Measurements from ENCODE around the gene GPBAR1. TPM values are rescaled to one million over a fixed set of nuclear protein-coding genes. Genes with fewer than 3 reads are reported as not detected.

The GPBAR1 gene
- total RNA-seq, 2 donors from 2014 or later = 3.1 to 90.3 TPM

- Histone ChIP-seq H3K27me3 (no peaks in the 10 kb centered on the region), H3K27ac (no peak overlapping the region), H3K9me3 (no peaks in the 10 kb centered on the region), H3K4me1 (no peaks in the 10 kb centered on the region), H3K36me3 (replicated peaks in 1 of 2; ENCODE audit: insufficient read depth in 1 of 2, low read depth in 2 of 2) (peaks cover 0 to 52% of the 10 kb centered on the region in 2 donors), H3K4me3 (no peak overlapping the region)
- intact Hi-C loops (cut with DNase I) = no loop called here
- TF ChIP-seq POLR2A (IDR thresholded peaks at IDR 0.05) = no peak
- TF ChIP-seq, protein P1, sequence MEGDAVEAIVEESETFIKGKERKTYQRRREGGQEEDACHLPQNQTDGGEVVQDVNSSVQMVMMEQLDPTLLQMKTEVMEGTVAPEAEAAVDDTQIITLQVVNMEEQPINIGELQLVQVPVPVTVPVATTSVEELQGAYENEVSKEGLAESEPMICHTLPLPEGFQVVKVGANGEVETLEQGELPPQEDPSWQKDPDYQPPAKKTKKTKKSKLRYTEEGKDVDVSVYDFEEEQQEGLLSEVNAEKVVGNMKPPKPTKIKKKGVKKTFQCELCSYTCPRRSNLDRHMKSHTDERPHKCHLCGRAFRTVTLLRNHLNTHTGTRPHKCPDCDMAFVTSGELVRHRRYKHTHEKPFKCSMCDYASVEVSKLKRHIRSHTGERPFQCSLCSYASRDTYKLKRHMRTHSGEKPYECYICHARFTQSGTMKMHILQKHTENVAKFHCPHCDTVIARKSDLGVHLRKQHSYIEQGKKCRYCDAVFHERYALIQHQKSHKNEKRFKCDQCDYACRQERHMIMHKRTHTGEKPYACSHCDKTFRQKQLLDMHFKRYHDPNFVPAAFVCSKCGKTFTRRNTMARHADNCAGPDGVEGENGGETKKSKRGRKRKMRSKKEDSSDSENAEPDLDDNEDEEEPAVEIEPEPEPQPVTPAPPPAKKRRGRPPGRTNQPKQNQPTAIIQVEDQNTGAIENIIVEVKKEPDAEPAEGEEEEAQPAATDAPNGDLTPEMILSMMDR (IDR thresholded peaks at IDR 0.05) = no peak
- DNase-seq (no peak), ATAC-seq (no peak)
- WGBS, 2 donors = 88 to 96% methylated on average over 13 of the region's 13 CpGs
Observed at GRCh38 chr2:218249691-218250090, 11.1 kb upstream of the GPBAR1 start.

DNA sequence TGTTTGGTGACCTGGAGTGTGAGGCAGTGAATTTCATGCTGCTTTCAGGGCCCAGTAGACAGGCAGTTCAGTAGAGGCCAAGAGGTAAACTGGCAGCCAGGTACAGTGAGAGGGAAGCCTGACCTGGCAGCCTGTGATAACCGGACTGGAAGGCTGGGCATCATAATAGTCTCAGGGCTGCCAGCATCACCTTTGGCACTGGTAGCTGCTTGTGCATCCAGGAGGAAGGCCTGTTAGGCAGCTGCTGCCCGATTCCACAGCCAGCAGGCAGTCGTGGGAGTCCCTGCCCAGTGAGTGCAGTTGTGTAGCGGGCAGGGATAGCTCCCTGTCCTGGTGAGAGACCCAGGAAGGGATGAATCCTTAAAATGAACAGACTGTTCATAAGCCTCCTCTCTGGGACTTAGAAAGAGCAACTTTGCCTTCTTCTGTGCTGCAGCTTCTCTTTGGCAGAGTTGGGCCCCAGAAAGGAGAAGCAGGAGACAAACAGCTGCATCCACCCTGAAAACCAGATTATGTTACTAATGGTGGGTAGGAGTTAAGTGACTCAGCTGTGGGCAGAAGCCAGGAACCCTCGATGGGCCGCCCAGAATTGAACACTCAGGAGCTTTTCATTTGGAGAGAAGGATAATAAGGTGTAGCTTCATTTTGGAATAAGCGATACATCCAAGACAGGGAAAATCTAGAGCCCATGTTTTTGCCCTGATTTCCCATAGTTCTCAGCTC is 8.1 kb upstream of the GPBAR1 start:
- no peaks in the 10 kb centered on the region for H3K9me3 ChIP-seq
- peaks cover 6% of the 10 kb centered on the region for H3K4me1 ChIP-seq
- H3K27me3 ChIP-seq = no peaks in the 10 kb centered on the region
- ATAC-seq = no peak
- peaks cover 0 to 44% of the 10 kb centered on the region in 2 donors for H3K36me3 ChIP-seq (replicated peaks in 1 of 2; ENCODE audit: insufficient read depth in 1 of 2, low read depth in 2 of 2)
- DNase-seq = no peak
- 75% methylated on average over 6 to 7 of the region's 7 CpGs for WGBS, 2 donors
- no peak overlapping the region for H3K4me3 ChIP-seq
- H3K27ac ChIP-seq = no peak overlapping the region
- no peak for TF ChIP-seq POLR2A (IDR thresholded peaks at IDR 0.05)
- TF ChIP-seq, protein P1 (IDR thresholded peaks at IDR 0.05) = no peak
- intact Hi-C loops (cut with DNase I) = no loop called here

GRCh38 chr2:218253232-218253625 is 7.6 kb upstream of the GPBAR1 start:
- intact Hi-C loops (cut with DNase I) = no loop called here
- ATAC-seq = no peak
- Histone ChIP-seq H3K36me3 (replicated peaks in 1 of 2; ENCODE audit: insufficient read depth in 1 of 2, low read depth in 2 of 2) (peaks cover 0 to 40% of the 10 kb centered on the region in 2 donors), H3K27ac (no peak overlapping the region), H3K4me1 (peaks cover 6% of the 10 kb centered on the region), H3K4me3 (no peak overlapping the region), H3K27me3 (no peaks in the 10 kb centered on the region), H3K9me3 (no peaks in the 10 kb centered on the region)
- 54 to 70% methylated on average over 5 of the region's 5 CpGs for WGBS, 2 donors
- DNase-seq = no peak
- TF ChIP-seq, protein P1 (IDR thresholded peaks at IDR 0.05) = no peak
- no peak for TF ChIP-seq POLR2A (IDR thresholded peaks at IDR 0.05)

DNA sequence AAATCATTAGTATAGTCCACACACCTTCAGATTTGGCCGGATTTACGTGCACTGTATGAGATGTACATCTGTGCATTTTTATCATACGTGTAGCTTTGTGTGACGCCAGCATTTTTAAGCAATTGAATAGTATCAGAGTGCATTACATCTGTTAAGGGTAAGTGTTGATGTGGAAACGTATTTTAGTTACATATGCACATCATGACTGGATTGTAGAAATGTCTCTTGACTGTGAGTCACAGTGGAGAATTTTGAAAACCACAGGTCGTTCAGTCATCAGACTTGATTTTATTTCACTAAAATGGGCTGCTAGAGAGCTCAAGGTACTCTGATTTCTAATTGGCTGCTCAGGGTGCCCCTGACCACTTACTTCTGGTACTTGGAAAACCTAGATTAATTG is 5.4 kb upstream of the GPBAR1 start:
- no peak for DNase-seq
- Histone ChIP-seq H3K4me3 (no peak overlapping the region), H3K4me1 (peaks cover 13% of the 10 kb centered on the region), H3K27ac (no peak overlapping the region), H3K36me3 (replicated peaks in 1 of 2; ENCODE audit: insufficient read depth in 1 of 2, low read depth in 2 of 2) (peaks cover 0 to 26% of the 10 kb centered on the region in 2 donors), H3K9me3 (no peaks in the 10 kb centered on the region), H3K27me3 (no peaks in the 10 kb centered on the region)
- TF ChIP-seq, protein P1 (IDR thresholded peaks at IDR 0.05) = no peak
- TF ChIP-seq POLR2A (IDR thresholded peaks at IDR 0.05) = no peak
- no peak for ATAC-seq
- intact Hi-C loops (cut with DNase I) = no loop called here
- 67 to 79% methylated on average over 6 of the region's 6 CpGs for WGBS, 2 donors

All from body of pancreas (tissue), 4 donors.